Measurements from ENCODE around the gene SLC10A3. TPM values are rescaled to one million over a fixed set of nuclear protein-coding genes. Genes with fewer than 3 reads are reported as not detected.

Gene SLC10A3
- polyA plus RNA-seq, 12 donors = 9.6 to 20.6 (median 11.8) TPM; not detected in 1

DNA sequence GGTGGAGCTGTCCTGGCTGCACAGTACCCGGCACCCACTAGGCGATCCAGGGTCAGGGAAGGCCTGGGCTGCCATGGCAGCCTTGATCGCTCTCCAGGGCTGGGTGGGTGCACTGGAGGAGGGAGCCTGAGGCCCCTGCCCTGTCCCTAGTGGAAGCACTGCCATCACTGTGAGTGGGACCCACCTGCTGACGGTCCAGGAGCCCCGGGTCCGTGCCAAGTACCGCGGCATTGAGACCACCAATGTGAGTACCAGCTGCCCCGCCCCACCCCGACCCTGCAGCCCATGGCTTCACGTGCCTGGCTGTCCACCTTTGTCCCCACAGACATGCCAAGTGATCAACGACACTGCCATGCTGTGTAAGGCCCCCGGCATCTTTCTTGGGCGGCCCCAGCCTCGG lies 23.5 kb downstream of the SLC10A3 start:
- no peak for DNase-seq

DNA sequence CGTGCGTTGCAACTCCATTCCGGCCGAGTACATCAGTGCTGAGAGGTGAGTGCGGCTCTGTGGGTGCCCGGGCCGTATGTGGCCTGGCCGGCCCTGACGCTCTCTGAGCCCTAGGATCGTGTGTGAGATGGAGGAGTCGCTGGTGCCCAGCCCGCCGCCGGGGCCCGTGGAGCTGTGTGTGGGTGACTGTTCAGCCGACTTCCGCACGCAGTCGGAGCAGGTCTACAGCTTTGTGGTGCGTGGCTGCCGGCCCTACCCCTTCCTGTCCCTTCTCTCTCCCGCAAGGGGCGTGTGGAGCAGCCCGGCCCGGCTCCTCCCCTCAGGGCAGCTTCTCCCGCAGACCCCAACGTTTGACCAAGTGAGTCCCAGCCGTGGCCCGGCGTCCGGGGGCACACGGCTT lies 24.4 kb downstream of the SLC10A3 start:
- no peak for DNase-seq

DNA sequence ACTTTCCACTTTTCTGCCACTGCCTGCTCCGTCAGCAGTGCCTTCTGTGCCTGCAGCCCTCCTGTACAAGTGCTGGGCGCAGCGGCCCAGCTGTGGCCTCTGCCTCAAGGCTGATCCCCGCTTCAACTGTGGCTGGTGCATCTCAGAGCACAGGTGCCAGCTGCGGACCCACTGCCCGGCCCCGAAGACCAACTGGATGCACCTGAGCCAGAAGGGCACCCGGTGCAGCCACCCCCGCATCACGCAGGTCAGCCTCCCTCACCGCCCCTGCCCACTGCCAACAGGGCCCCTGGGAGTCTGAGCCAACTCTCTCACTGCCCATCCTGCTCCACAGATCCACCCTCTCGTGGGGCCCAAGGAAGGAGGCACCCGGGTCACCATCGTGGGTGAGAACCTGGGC lies 24.8 kb downstream of the SLC10A3 start:
- no peak for DNase-seq

DNA sequence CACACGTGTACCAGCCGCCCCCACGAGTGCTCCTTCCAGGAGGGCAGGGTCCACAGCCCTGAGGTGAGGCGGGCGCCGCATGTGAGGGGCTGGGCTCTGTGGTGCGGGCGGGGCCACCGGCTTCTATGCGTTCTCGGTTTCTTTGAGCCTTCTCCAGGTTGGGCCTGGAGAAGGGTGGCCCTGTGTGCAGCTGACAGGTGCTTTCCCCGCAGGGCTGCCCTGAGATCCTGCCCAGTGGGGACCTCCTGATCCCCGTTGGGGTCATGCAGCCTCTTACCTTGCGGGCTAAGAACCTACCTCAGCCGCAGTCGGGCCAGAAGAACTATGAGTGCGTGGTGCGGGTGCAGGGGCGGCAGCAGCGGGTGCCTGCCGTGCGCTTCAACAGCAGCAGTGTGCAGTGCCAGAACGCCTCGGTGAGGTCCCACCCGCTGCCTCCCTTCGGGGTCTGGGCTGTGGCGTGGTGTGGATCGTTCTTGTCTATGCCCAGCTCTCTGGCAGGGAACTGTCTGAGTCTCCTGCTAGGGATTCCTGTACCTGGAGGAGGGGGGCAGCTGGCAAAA lies 25.5 kb downstream of the SLC10A3 start:
- no peak for DNase-seq

DNA sequence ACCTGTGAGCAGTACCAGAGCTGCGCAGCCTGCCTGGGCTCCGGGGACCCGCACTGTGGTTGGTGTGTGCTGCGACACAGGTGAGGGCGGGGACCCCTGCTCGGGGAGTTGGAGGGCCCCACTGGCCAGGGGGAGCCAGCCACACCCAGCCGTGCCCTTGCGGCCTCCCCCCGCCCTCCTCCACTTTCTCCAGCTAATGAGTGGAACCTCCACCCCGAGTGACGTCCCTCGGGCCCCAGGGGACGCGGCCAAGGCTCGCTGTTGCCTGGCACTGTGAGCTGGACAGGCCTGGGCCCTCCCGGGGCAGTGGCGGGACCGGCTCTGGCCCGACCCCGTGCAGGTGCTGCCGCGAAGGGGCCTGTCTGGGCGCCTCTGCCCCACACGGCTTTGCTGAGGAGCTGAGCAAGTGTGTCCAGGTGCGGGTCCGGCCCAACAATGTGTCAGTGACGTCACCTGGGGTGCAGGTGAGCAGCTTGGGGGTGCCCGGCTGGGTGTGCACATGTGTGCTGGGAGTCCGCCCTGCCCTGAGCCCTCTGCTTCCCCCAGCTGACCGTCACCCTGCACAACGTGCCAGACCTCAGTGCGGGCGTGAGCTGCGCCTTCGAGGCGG lies 26.7 kb downstream of the SLC10A3 start:
- DNase-seq = no peak

DNA sequence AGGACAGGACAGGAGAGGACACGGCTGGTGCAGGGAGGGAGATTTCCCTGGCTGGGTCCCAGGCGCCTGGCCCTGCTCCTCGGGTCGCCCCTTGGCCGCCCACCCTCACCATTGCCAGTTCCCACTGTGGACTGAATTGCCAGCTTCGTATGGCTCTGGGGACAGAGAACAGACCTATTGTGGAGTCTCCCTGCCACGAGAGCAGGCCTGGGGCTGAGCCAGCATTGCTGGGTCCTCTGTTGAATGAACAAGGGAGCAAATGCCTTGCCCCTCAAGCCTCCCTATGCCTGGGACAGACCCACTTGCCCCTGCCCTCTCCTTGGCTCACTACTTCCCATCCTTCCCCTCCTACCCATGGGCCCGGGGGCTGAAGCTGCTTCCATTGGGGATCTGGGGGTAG lies 28.0 kb downstream of the SLC10A3 start:
- no peak for DNase-seq

DNA sequence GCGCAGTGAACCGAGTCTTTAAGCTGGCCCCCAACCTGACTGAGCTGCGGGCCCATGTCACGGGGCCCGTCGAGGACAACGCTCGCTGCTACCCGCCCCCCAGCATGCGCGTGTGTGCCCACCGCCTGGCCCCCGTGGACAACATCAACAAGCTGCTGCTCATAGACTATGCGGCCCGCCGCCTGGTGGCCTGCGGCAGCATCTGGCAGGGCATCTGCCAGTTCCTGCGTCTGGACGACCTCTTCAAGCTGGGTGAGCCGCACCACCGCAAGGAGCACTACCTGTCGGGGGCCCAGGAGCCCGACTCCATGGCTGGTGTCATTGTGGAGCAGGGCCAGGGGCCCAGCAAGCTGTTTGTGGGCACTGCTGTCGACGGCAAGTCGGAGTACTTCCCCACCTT lies 30.1 kb downstream of the SLC10A3 start:
- DNase-seq = no peak

DNA sequence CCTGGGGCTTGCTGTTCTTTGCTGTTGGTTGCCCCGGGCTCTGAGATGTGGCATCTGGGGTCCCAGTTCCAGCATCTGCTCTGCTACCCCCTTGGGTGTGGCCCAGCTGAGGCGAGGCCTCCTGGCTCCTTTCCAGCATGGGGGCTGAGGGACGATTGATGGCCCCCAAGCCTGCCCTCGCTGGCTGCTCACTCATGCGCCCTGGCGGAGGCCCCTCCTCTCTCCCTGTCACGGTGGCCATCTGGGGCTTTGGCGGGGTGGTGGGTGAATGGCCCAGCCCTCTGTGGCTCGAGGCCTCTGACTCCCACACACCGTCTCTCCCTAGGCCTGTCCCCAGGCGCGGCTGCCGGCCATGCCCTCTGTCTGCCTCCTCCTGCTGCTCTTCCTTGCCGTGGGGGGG lies 30.6 kb downstream of the SLC10A3 start:
- no peak for DNase-seq

DNA sequence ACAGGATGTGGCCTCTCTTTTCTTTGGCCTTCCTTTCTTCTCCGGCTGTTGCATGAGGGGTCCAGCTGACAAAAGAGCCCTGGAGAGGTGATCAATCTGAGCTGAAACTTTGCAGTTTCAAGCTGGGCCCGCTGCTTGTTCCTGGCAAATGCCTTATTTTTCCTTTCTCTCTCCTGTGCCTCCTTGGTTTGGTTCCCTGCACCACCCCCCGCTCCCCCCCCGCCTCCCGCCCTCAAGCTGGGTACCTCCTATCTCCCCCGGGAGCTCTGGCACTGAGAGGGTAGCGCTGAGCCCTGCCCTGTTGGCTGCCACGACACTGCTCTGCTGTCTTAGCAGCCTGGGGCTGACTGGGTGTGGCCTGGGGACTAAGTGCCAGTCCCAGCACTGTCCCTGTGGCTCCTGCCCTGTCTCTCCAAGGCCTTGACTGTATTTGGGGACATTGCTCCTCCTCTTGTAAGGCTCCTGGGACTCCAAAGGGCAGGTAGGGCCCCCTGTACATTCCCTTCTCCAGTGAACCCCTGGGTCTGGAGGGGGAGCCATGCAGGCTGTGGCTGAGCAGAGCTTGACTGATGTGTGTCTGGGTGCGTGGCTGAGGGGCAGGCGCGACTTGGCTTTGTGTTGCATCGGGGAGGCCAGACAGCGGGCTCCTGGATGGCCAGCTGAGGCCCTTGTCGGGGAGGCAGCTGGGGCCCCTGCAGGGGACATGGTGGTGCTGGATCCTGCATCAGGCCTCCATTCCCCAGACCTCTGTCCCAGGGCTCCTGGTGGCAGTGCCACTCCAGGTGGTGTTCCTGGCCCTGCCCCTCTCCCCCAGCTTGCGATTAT lies 31.3 kb downstream of the SLC10A3 start:
- no peak for DNase-seq

DNA sequence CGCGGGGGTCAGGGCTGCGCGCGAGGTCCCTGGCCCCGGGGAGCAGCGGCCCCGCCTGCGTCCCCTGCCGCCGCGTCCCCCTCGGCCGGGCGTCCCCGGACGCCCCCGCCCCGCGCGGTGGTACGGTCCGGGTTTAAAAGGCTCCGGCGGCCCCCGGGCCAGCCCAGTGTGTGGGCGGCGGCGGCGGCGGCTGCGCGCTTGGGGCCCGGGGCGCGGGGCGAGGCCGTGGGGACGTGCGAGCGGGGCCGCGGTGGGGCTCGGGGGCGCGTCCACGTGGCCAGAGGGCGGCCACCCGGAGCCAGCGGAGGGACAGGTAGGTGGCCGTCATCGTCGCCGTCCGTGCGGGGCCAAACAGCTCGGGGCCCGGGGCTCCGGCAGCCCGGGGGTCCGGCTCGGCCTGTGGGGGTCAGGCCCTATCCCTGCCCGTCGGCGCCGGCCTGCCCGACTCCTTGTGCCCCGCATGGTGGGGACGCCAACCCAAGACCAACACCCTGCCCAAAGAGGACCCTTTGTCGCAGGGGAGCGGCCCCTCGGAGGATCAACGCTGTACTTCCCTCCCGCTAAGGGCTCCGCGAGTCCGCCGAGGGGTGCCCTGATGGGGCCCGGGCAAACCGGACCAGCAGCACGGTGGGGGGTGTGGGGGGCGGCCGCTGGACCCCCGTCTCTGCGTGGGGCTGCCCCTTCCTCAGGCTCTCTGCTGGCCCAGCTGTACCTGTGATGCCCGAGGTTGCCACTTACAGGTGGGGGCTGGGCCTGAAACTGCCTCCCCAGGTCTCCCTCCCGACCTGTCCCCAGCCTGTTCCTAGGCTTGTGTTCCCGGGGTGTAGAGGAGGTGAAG lies 32.1 kb downstream of the SLC10A3 start, which contains the start of gene PLXNA3:
PLXNA3 (plus strand) TSS at position 166 of the 838 bp plus-strand sequence. CDS start 1,903 bp downstream, outside the sequence.
- DNase-seq = no peak

DNA sequence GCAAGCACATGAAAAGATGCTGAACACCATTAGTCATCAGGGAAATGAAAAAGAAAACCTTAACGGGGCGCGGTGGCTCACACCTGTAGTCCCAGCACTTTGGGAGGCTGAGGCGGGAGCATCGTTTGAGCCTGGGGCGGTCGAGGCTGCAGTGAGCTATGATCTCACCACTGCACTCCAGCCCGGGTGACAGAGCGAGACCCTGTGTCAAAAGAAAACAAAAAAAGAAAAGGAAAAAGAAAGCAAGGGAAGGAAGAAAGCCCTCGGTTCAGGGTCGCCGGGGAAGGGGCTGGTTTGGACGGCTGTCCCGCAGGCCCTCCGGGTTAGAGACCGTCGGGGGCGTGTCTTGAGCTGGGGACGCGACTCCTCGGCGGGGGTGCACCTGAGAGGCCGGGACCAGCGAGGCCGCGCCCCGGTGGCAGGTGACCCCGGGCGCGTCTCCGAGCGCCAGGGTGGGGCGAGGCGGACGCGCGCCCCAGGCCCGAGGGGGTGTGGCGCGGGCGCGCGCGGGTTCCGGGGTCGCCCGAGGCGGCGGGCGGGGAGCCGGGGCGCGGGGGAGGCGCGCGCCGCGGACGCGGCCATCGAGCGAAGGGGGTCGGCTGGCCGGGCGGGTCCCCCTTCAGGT lies 32.8 kb downstream of the SLC10A3 start:
- DNase-seq = no peak

DNA sequence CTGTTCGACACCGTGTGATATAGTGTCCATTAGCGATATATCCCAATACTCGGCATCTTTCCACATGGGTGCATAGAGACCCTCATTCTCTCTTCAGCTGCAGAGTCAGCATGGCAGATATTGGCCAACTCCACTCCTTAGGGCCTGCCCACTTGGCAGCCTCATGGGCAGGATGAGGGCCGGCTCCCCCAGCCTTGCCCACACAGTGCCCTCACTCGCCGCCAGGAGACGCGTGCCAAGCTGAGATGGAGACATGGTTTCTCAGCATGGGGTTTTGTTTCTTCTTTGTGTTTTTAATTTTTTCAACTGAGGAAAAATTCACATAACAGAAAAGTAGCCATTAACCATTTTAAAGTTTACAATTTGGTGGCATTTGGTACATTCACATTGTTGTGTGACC lies 37.6 kb downstream of the SLC10A3 start:
- no peak for DNase-seq

DNA sequence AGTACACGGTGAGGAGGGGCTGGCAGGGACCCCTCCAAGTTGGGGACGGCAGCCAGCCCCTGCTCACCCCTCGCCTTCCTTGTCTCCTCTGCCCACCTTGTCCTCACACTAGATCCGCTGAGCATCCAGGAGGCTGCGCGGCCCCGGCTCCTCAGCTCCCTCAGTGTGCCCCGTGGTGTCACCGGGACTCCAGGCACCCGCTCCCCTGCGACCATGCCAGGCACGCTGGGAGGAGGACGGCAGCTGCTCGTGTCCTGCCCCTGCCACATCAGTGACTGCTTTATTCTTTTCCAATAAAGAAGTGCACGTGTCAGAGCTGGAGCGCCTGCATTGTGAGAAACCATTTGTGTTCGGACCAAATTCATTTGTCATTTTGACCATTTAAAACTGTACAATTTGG lies 40.1 kb downstream of the SLC10A3 start:
- no peak for DNase-seq

DNA sequence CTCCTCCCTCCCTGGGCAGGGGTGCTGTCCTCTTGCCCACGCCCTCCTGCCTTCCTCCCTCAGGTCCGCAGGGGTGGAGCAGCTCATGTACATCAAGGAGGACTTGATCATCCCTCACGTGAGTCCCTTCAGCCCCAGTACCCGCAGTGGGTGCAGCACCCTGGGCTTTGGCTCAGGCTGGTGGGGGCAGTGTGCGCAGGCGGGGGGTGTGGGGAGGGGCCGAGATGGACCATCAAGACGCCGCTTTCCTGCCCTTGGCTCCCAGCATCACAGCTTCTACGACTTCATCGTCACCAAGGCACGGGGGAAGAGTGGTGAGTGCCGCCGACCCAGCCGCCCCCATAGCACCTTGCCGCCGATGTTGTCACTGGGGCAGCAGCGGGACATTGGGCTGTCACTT lies 40.8 kb downstream of the SLC10A3 start:
- DNase-seq = no peak

DNA sequence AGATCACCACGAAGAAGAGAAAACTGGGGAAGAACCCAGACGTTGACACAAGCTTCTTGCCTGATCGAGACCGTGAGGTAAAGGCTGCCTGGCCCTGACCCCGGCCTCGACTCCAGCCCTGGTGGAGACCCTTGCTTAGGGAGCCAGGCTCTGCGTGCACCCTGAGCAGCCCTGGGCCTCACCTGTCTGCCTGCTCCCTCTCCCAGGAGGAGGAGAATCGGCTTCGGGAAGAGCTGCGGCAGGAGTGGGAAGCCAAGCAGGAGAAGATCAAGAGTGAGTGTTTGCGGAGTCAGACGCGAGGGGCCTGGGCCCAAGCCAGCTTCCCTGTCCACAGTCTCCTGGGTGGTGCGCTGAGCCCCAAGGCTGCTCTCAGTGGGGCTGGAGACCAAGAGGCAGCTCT lies 41.9 kb downstream of the SLC10A3 start:
- DNase-seq = no peak

DNA sequence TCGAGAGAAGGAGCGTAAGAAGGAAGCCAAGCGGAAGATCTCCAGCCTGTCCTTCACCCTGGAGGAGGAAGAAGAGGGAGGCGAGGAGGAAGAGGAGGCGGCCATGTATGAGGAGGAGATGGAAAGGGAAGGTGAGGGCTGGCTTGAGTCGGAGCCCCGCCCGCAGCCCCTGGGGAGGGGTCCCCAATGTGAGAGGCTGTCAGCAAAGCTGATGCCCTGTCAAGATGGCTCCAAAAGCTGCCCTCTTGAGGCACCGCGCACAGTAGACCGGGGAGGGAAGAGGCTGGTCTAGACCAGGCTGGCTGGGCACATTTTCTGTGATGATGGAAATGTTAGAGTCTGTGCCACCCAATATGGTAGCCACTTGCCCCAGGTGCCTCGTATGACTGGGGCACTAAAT lies 44.0 kb downstream of the SLC10A3 start:
- no peak for DNase-seq

DNA sequence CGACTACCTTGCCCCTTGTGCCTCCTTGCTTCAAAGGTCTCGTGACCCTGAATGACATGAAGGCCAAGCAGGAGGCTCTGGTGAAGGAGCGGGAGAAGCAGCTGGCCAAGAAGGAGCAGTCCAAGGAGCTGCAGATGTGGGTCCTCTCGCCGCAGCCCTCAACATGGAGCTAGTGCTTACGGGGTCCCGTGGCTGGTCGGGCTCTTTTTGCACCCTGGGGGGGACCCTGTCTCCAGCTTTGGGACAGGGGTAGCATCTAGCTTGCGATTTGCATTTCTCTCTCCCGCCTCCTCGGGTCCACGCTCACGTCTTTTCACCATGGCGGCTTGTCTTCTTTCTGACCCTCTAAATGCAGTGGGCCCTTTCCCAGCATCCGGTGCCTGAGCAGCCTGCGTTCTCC lies 44.7 kb downstream of the SLC10A3 start:
- DNase-seq = no peak

DNA sequence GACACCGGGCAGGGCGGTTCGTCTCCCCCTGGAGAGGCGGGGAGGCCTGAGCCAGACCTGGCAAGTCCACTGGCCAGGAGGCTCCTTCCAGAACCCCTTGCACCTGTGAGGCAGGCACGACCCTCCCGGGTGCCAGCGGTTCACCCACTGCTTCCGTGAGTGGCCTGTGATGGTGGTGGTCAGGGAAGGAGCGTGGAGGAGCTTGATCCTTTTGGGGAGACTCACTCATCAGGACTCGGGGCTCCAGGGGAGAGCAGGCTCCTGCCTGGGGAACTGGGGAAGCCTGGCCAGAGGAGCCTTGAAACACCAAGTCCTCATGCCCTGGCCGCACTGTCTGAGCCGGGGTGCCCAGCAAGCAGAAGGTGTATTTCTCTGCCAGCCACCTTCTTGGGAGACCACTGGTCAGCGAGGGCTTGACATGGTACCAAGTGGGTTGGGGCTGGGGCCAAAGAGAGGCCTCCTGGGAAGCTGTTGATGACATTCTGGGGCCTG lies 45.6 kb downstream of the SLC10A3 start:
- DNase-seq = no peak

DNA sequence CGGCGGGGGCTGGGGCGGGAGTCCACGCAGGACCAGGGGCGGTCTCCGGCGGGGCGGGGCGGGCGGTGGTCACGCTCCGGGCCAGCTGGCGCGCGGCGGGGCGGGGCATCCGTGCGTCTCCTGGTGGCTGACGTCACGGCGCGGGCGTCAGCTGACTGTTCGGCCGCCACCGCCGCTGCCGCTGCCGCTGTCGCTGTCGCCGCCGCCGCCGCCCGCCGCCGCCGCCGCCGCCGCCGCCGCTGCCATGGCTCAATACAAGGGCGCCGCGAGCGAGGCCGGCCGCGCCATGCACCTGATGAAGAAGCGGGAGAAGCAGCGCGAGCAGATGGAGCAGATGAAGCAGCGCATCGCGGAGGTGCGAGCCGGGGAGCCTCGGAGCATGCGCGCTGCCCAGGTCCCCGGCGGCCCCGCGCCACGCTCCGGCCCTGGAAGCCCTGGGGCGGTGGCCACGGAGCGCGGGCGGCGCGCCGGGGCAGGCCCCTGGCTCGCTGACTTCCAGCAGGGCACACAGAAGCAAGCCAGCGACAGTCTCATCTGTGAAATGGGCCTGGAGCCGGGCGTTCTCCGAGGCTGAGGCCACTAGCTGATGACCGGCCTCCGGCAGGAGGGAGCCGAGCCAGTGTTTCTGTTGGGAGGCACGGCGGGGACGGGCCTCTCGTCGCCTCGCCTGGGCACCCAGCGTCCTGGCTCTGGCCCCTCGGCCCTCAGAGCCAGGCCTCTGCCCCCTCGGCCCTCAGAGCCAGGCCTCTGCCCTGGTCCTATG lies 46.3 kb downstream of the SLC10A3 start, which contains the start of gene FAM50A:
FAM50A (plus strand) TSS at position 150 of the 763 bp plus-strand sequence; CDS start at position 245, 95 bp downstream.
- peak; percentile 57 for DNase-seq

DNA sequence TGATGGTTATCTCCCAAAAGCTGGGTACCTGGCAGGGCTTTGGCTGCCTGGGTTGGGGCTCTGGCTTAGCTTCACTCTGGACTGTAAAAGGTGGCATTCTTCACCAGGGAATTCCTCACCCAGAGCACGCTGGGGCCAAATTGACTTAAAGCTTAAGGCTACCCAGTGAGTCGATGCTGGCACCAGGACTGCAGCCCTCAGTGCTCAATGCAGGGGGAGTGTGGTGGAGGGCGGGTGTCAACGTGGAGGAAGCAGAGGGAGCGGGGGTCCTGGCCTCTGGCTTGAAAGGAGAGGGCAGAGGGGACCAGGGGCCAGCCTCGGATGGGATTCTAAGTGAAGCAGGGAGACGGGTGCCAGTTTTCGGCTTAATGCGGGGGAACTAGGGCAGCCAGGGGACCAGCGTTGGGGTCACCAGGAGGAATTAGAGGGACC lies 46.9 kb downstream of the SLC10A3 start:
- DNase-seq = no peak
